ENCODE results near the gene RYR3. TPM values are rescaled to one million over a fixed set of nuclear protein-coding genes. Genes with fewer than 3 reads are reported as not detected.

The RYR3 gene
- total RNA-seq, 1 experiment from 2014 or later: 0.66 TPM

DNA sequence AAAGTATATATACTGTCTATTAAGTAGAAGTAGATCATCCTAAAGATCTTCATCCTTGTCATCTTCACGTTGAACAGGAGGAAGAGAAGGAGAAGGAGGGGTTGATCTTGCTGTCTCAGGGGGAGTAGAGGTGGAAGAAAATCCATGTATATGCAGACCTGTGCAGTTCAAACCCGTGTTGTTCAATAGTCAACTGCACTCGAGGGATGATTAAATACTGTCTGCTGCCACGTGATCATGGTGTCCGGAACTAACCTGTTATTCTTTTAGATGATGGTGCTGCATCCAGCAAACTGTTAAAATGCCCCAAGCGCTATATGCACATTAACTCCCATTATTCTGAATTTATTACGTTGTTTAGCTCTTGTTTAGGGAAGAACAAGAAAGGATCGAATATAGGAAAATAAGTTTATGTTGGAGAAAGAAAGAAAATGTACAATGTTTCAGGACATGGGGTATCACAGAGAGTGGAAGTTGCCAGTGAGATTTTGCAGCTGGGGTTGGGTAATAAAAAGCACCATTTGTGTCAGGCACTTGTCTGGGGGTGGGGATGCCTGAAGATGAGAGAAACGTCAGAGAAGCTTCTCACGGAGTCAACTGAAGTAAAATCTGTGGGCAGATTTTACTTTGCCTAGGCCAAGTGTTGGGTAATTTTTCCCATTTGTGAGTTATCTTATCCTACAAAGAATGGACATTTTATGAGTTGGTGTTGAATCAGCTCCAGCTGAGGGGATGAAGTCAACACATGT, 229.2 kb downstream of the RYR3 start:
- DNase-seq: no peak
- TF ChIP-seq, protein P1, sequence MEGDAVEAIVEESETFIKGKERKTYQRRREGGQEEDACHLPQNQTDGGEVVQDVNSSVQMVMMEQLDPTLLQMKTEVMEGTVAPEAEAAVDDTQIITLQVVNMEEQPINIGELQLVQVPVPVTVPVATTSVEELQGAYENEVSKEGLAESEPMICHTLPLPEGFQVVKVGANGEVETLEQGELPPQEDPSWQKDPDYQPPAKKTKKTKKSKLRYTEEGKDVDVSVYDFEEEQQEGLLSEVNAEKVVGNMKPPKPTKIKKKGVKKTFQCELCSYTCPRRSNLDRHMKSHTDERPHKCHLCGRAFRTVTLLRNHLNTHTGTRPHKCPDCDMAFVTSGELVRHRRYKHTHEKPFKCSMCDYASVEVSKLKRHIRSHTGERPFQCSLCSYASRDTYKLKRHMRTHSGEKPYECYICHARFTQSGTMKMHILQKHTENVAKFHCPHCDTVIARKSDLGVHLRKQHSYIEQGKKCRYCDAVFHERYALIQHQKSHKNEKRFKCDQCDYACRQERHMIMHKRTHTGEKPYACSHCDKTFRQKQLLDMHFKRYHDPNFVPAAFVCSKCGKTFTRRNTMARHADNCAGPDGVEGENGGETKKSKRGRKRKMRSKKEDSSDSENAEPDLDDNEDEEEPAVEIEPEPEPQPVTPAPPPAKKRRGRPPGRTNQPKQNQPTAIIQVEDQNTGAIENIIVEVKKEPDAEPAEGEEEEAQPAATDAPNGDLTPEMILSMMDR (IDR thresholded peaks at IDR 0.05; ENCODE audit: insufficient read depth in 1 of 2, low read depth in 1 of 2, low read length in 1 of 2, severe bottlenecking in 1 of 2, unreplicated experiment in 1 of 2): no peak
- no peaks in the 10 kb centered on the region for H3K36me3 Mint-ChIP-seq (ENCODE audit: insufficient read depth, unreplicated experiment)
- no peak overlapping the region for H3K27ac Mint-ChIP-seq (ENCODE audit: unreplicated experiment)
- ChIA-PET POLR2A (no interaction called here), CTCF (no interaction called here)
- BruUV-seq (replicated peaks): no TSS peak
- no peaks in the 10 kb centered on the region for H3K4me1 Mint-ChIP-seq (ENCODE audit: low read depth, unreplicated experiment)
- Histone ChIP-seq H3K4me3 (ENCODE audit: low read depth, low read length) (no peak overlapping the region), H3K9me3 (no peaks in the 10 kb centered on the region), H3K36me3 (ENCODE audit: control insufficient read depth, insufficient read depth, low read length) (no peaks in the 10 kb centered on the region), H3K4me1 (no peaks in the 10 kb centered on the region), H3K27me3 (replicated peaks; ENCODE audit: control insufficient read depth, insufficient read depth, low read length) (no peaks in the 10 kb centered on the region)
- H3K9me3 Mint-ChIP-seq (ENCODE audit: unreplicated experiment): no peaks in the 10 kb centered on the region
- H3K27me3 Mint-ChIP-seq (ENCODE audit: insufficient read depth, unreplicated experiment): peaks cover 26% of the 10 kb centered on the region
- intact Hi-C loops (cut with micrococcal nuclease; ENCODE audit: unreplicated experiment): no loop called here
- H3K4me3 Mint-ChIP-seq (ENCODE audit: unreplicated experiment): no peak overlapping the region

DNA sequence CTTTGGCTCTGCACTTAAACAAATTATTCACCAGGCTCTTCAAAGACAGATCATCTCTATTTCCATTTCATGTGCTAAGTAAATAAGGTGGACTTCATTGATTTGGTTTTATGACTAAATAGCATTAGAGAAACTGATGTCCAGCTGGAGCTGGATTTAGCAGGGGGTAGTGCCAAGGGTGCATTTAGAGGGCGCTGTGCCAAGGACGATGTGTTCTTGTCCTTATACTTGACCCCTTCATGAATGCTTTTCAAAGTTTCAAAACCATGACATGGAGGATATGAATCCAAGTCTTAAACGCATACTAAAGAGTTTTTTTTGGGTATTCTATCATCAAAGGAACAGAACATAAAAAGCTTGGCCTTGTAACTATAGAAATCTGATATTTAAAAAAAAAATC, 233.2 kb downstream of the RYR3 start:
- TF ChIP-seq, protein P1 (IDR thresholded peaks at IDR 0.05; ENCODE audit: insufficient read depth in 1 of 2, low read depth in 1 of 2, low read length in 1 of 2, severe bottlenecking in 1 of 2, unreplicated experiment in 1 of 2): no peak
- H3K27me3 Mint-ChIP-seq (ENCODE audit: insufficient read depth, unreplicated experiment): peaks cover 13% of the 10 kb centered on the region
- no peaks in the 10 kb centered on the region for H3K36me3 Mint-ChIP-seq (ENCODE audit: insufficient read depth, unreplicated experiment)
- CTCF ChIA-PET: no interaction called here
- no TSS peak for BruUV-seq (replicated peaks)
- no peak overlapping the region for H3K4me3 Mint-ChIP-seq (ENCODE audit: unreplicated experiment)
- no peak for DNase-seq
- no peak overlapping the region for H3K27ac Mint-ChIP-seq (ENCODE audit: unreplicated experiment)
- Histone ChIP-seq H3K36me3 (ENCODE audit: control insufficient read depth, insufficient read depth, low read length) (no peaks in the 10 kb centered on the region), H3K4me3 (ENCODE audit: low read depth, low read length) (no peak overlapping the region), H3K4me1 (no peaks in the 10 kb centered on the region), H3K27me3 (replicated peaks; ENCODE audit: control insufficient read depth, insufficient read depth, low read length) (no peaks in the 10 kb centered on the region), H3K9me3 (no peaks in the 10 kb centered on the region)
- no peaks in the 10 kb centered on the region for H3K9me3 Mint-ChIP-seq (ENCODE audit: unreplicated experiment)
- POLR2A ChIA-PET: no interaction called here
- intact Hi-C loops (cut with micrococcal nuclease; ENCODE audit: unreplicated experiment): no loop called here
- no peaks in the 10 kb centered on the region for H3K4me1 Mint-ChIP-seq (ENCODE audit: low read depth, unreplicated experiment)

DNA sequence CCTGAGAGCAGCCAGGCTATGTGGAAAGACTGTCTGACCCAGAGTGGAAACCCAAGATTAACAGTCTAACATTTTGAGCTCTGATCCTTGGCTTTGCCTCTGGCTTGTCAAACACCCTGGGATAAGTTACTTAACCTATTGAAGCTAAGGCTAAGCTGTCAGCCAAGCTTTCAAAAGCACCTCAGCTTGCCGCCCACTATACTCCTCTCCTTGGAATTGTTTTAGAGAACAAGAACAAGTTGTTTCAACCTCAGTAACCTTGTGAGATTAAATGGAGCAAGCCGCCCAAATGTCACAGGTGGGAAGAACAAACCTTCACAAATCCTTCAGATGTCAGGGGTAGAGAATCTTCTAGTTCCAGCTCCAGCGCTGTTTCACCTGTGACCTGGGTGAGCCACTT, 235.1 kb downstream of the RYR3 start:
- no peak overlapping the region for H3K27ac Mint-ChIP-seq (ENCODE audit: unreplicated experiment)
- H3K9me3 ChIP-seq: no peaks in the 10 kb centered on the region
- BruUV-seq (replicated peaks): no TSS peak
- H3K27me3 ChIP-seq (replicated peaks; ENCODE audit: control insufficient read depth, insufficient read depth, low read length): no peaks in the 10 kb centered on the region
- H3K4me3 Mint-ChIP-seq (ENCODE audit: unreplicated experiment): no peak overlapping the region
- no peaks in the 10 kb centered on the region for H3K9me3 Mint-ChIP-seq (ENCODE audit: unreplicated experiment)
- intact Hi-C loops (cut with micrococcal nuclease; ENCODE audit: unreplicated experiment): no loop called here
- peaks cover 7% of the 10 kb centered on the region for H3K27me3 Mint-ChIP-seq (ENCODE audit: insufficient read depth, unreplicated experiment)
- no peaks in the 10 kb centered on the region for H3K4me1 ChIP-seq
- H3K36me3 Mint-ChIP-seq (ENCODE audit: insufficient read depth, unreplicated experiment): no peaks in the 10 kb centered on the region
- H3K36me3 ChIP-seq (ENCODE audit: control insufficient read depth, insufficient read depth, low read length): no peaks in the 10 kb centered on the region
- DNase-seq: no peak
- no peak overlapping the region for H3K4me3 ChIP-seq (ENCODE audit: low read depth, low read length)
- TF ChIP-seq, protein P1 (IDR thresholded peaks at IDR 0.05; ENCODE audit: insufficient read depth in 1 of 2, low read depth in 1 of 2, low read length in 1 of 2, severe bottlenecking in 1 of 2, unreplicated experiment in 1 of 2): no peak
- H3K4me1 Mint-ChIP-seq (ENCODE audit: low read depth, unreplicated experiment): no peaks in the 10 kb centered on the region
- ChIA-PET CTCF (no interaction called here), POLR2A (no interaction called here)
